Measurements from ENCODE around the gene C1QTNF12. TPM values are rescaled to one million over a fixed set of nuclear protein-coding genes. Genes with fewer than 3 reads are reported as not detected.

C1QTNF12 gene
- total RNA-seq, 1 donor from 2014 or later, result 2.6 TPM

- Histone ChIP-seq H3K27me3 (peaks cover 29% of the 10 kb centered on the region), H3K36me3 (no peaks in the 10 kb centered on the region), H3K9me3 (no peaks in the 10 kb centered on the region), H3K4me1 (peaks cover 6% of the 10 kb centered on the region), H3K27ac (no peak within 1 kb of the TSS), H3K4me3 (peak within 1 kb of the TSS; percentile 36)
- ATAC-seq (peak; percentile 60), DNase-seq (no peak)
- intact Hi-C loops (cut with DNase I), result no loop called here
- TF ChIP-seq CTCF (IDR thresholded peaks at IDR 0.05), result no peak
Observed at GRCh38 chr1:1206376-1206965, 40.1 kb downstream of the C1QTNF12 start, which contains the start of gene TNFRSF18. TNFRSF18 (minus strand) TSS chr1:1206592; CDS start chr1:1206571, 21 bp downstream.

GRCh38 chr1:1205769-1206375 is 40.6 kb downstream of the C1QTNF12 start:
- H3K27ac ChIP-seq, result no peak overlapping the region
- no peak for DNase-seq

GRCh38 chr1:1204998-1205768 is 41.3 kb downstream of the C1QTNF12 start:
- intact Hi-C loops (cut with DNase I), result no loop called here
- Histone ChIP-seq H3K9me3 (no peaks in the 10 kb centered on the region), H3K4me1 (peaks cover 6% of the 10 kb centered on the region), H3K27ac (no peak overlapping the region), H3K4me3 (no peak overlapping the region), H3K36me3 (no peaks in the 10 kb centered on the region), H3K27me3 (peaks cover 29% of the 10 kb centered on the region)
- ATAC-seq, result no peak
- DNase-seq, result no peak
- no peak for TF ChIP-seq CTCF (IDR thresholded peaks at IDR 0.05)

More at GRCh38 chr1:1205769-1206375, 40.6 kb downstream of the C1QTNF12 start:
- H3K36me3 ChIP-seq, result no peaks in the 10 kb centered on the region
- intact Hi-C loops (cut with DNase I), result no loop called here
- peaks cover 6% of the 10 kb centered on the region for H3K4me1 ChIP-seq
- peaks cover 29% of the 10 kb centered on the region for H3K27me3 ChIP-seq
- ATAC-seq, result no peak
- peak overlapping the region; percentile 36 for H3K4me3 ChIP-seq
- no peaks in the 10 kb centered on the region for H3K9me3 ChIP-seq
- no peak for TF ChIP-seq CTCF (IDR thresholded peaks at IDR 0.05)

DNA sequence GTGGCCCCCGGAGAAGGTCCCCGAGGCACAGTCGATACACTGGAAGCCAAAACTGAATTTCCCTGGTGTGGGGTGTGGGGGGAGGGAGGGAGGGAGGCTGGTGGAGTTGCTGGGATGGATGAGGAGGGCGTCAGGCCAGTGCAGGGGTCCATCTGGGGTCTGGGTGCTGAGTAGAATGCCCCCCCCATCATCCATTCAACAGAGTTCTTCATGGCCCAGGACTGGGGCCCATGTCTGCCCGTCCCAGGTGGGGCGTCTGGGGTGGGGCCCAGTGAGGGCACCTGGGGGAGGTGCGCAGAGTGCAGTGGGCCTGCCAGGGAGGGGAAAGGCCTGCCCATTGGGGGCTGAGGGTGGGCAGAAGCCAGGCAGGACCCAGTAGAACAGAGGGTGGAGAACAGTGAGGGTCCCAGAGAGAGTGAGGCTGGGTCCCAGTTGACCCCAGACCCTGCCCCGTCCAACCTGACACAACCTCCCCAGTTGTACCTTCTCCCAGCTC is 42.0 kb downstream of the C1QTNF12 start:
- no peak for ATAC-seq
- Histone ChIP-seq H3K4me1 (peaks cover 6% of the 10 kb centered on the region), H3K27ac (no peak overlapping the region), H3K9me3 (no peaks in the 10 kb centered on the region), H3K27me3 (peaks cover 29% of the 10 kb centered on the region), H3K36me3 (no peaks in the 10 kb centered on the region), H3K4me3 (no peak overlapping the region)
- no peak for TF ChIP-seq CTCF (IDR thresholded peaks at IDR 0.05)
- DNase-seq, result no peak
- intact Hi-C loops (cut with DNase I), result no loop called here

DNA sequence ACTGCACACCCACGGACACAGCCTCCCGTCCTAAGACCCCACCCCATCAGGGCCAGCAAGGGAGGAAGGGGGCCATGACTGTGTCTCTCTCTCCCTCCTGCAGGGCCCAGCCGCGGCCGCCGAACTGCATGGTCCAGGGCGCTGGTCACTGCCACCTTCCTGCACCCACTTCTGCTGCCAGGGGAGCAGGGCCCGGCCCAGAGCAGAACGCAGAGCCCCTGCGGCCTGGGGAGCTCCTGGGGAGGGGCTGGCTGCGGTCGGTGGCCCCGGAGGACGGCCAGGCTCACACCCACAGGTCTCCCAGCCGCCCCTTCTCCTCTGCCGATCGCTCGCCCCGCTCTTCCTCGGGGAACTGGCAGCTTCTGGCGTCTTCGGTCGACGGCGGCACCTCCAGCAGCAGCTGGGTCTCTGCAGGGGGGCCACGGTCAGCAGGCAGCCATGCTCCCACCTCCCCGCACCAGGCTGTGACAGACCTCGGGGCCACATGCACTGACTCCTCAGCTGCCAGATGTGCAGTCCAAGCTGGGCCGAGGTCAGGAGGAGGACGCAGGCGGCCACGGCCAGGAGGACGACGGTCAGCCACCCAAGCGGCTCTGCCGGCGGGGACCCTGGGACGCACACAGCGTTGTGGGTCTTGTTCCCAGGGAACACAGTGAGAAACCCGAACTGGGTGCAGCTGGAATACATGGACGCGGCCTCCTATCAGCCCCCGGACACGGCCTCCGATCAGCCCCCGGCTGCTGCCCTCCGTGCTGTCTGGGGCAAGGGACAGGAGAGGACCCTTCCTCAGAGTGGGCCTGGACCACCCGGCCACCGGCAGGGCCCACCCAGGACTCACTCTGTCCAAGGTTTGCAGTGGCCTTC is 42.7 kb downstream of the C1QTNF12 start:
- DNase-seq (no peak), ATAC-seq (no peak)
- Histone ChIP-seq H3K4me3 (no peak overlapping the region), H3K4me1 (peaks cover 6% of the 10 kb centered on the region), H3K36me3 (no peaks in the 10 kb centered on the region), H3K27me3 (peaks cover 29% of the 10 kb centered on the region), H3K27ac (no peak overlapping the region), H3K9me3 (no peaks in the 10 kb centered on the region)
- TF ChIP-seq CTCF (IDR thresholded peaks at IDR 0.05), result no peak
- intact Hi-C loops (cut with DNase I), result no loop called here

All from upper lobe of right lung (tissue), 1 donor.